ENCODE measurements around the gene EEFSEC.

GRCh38 chr3:128262457-128262856 lies 109.2 kb downstream of the EEFSEC start:
- TF ChIP-seq CTCF (IDR thresholded peaks at IDR 0.05; ENCODE audit: low read depth, low read length): no peak
- TF ChIP-seq EZH2phosphoT487 (IDR thresholded peaks at IDR 0.05; ENCODE audit: low read depth): no peak

Data from OCI-LY3 (cell line).